ENCODE measurements around the gene SCG5.
A peak's percentile ranks its signal among the peaks of the same experiment; 100 is the strongest.

The SCG5 gene

GRCh38 chr15:32718227-32718820 is 76.8 kb downstream of the SCG5 start:
- Histone ChIP-seq H4K20me1 (peaks cover 0 to 37% (median 27%) of the 10 kb centered on the region in 11 experiments; a peak in 18 of 22 replicates), H3K9ac (peak overlapping the region in 4 of 11 experiments; percentile 14 to 47 (median 28); a peak in 3 of 22 replicates), H3K36me3 (no peaks in the 10 kb centered on the region), H3K4me2 (peak overlapping the region; percentile 86 to 99 (median 93)), H3K27ac (no peak overlapping the region), H3K4me3 (peak overlapping the region; percentile 47 to 68 (median 54)), H3K9me3 (replicated peaks in 1 of 11) (0 out of 22 replicates have a peak, but pooled peaks cover 0 to 3% (median 0%) of the 10 kb centered on the region in 11 experiments), H3K27me3 (peaks cover 83 to 98% (median 94%) of the 10 kb centered on the region in 11 experiments), H3K4me1 (peaks cover 27 to 36% (median 33%) of the 10 kb centered on the region in 10 experiments)
- no peak for TF ChIP-seq Cebpa-rat (IDR thresholded peaks at IDR 0.05)

DNA sequence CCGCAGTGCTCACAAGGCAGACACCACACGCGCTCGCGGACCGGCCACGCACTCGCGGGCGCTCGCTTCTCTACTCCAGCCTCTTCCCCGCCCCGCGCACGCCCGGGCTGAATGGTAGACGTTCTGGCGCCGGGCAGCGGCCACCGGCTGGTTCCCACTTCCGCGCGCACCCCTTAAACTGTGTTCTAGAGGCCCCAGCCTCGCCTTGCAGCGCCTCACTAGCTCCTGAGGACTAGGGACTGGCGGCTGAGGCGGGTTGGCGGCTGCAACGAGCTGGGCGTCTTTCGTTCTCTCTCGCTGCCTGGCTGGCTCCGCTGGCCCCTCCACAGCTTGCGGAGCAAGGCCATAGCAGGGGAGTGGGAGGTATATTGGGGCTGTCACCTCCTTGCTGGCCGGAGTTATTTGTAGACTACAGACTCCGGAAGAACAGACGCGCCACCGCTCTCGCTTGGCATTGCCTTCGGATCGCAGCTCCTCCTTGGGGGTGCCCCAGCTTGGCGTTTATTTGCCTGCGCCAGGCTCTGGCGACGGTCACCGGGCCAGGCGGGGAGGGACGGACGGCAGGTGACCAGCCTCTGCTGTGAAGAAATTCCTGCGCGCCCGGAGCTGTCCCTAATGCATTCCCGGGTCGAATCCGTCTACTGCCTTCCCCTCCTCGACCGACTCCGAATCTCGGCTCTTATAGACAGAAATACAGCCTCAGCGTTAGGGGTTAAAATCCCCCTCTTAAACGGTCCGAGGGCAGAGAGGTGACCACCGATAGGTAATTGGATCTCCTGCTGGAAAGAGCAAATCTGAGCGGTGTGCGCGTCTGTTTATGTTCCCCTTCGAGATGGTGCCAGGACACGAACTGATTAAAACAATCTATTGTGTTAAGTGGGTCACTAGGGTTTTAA is 77.6 kb downstream of the SCG5 start:
- H3K9ac ChIP-seq = peak overlapping the region in 1 of 11 experiments; percentile 22; a peak in 1 of 22 replicates
- TF ChIP-seq Cebpa-rat (IDR thresholded peaks at IDR 0.05) = no peak
- H3K4me1 ChIP-seq = peaks cover 27 to 36% (median 33%) of the 10 kb centered on the region in 10 experiments
- no peak overlapping the region for H3K27ac ChIP-seq
- H3K4me2 ChIP-seq = peak overlapping the region; percentile 86 to 99 (median 93)
- H4K20me1 ChIP-seq = peaks cover 0 to 37% (median 27%) of the 10 kb centered on the region in 11 experiments; a peak in 18 of 22 replicates
- H3K9me3 ChIP-seq (replicated peaks in 1 of 11) = 0 out of 22 replicates have a peak, but pooled peaks cover 0 to 3% (median 0%) of the 10 kb centered on the region in 11 experiments
- peak overlapping the region; percentile 47 to 68 (median 54) for H3K4me3 ChIP-seq
- no peaks in the 10 kb centered on the region for H3K36me3 ChIP-seq
- peaks cover 83 to 93% (median 87%) of the 10 kb centered on the region in 11 experiments for H3K27me3 ChIP-seq

DNA sequence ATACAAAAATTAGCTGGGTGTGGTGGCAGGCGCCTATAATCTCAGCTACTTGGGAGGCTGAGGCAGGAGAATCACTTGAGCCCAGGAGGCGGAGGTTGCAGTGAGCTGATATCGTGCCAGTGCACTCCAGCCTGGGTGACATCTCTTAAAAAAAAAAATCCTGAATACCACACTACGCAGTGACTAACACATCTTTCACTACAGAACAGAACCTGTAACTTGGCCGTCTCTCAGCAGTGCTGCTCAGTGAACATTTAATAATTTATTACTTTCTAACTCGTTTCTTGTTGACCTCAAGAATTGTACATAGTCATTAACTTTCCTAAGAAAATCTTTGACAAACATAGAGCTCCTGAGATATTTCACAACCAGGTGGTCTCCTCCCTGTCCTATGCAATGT is 80.1 kb downstream of the SCG5 start:
- no peaks in the 10 kb centered on the region for H3K36me3 ChIP-seq
- no peak overlapping the region for H3K27ac ChIP-seq
- peaks cover 22 to 28% (median 27%) of the 10 kb centered on the region in 10 experiments for H3K4me1 ChIP-seq
- no peak overlapping the region for H3K9ac ChIP-seq
- H3K9me3 ChIP-seq (replicated peaks in 1 of 11) = peaks cover 0 to 7% (median 0%) of the 10 kb centered on the region in 11 experiments; a peak in 3 of 22 replicates
- H3K27me3 ChIP-seq = peaks cover 60 to 71% (median 63%) of the 10 kb centered on the region in 11 experiments
- TF ChIP-seq Cebpa-rat (IDR thresholded peaks at IDR 0.05) = no peak
- H4K20me1 ChIP-seq = peaks cover 0 to 34% (median 26%) of the 10 kb centered on the region in 11 experiments; a peak in 18 of 22 replicates
- no peak overlapping the region for H3K4me2 ChIP-seq
- H3K4me3 ChIP-seq = no peak overlapping the region

GRCh38 chr15:32722136-32722535 is 80.6 kb downstream of the SCG5 start:
- H3K9ac ChIP-seq = no peak overlapping the region
- peaks cover 0 to 30% (median 21%) of the 10 kb centered on the region in 11 experiments; a peak in 18 of 22 replicates for H4K20me1 ChIP-seq
- peaks cover 0 to 7% (median 0%) of the 10 kb centered on the region in 11 experiments; a peak in 3 of 22 replicates for H3K9me3 ChIP-seq (replicated peaks in 1 of 11)
- H3K4me2 ChIP-seq = no peak overlapping the region
- TF ChIP-seq Cebpa-rat (IDR thresholded peaks at IDR 0.05) = no peak
- no peak overlapping the region for H3K27ac ChIP-seq
- peaks cover 54 to 66% (median 57%) of the 10 kb centered on the region in 11 experiments for H3K27me3 ChIP-seq
- no peaks in the 10 kb centered on the region for H3K36me3 ChIP-seq
- peaks cover 20 to 23% (median 21%) of the 10 kb centered on the region in 10 experiments for H3K4me1 ChIP-seq
- H3K4me3 ChIP-seq = no peak overlapping the region

GRCh38 chr15:32723171-32723948 is 81.8 kb downstream of the SCG5 start:
- Histone ChIP-seq H3K27me3 (peaks cover 42 to 54% (median 45%) of the 10 kb centered on the region in 11 experiments), H3K27ac (no peak overlapping the region), H3K9me3 (replicated peaks in 1 of 11) (peaks cover 4 to 13% (median 7%) of the 10 kb centered on the region in 11 experiments; a peak in 11 of 22 replicates), H3K4me1 (peaks cover 9 to 11% (median 10%) of the 10 kb centered on the region in 10 experiments; a peak in 19 of 20 replicates), H4K20me1 (peaks cover 0 to 20% (median 12%) of the 10 kb centered on the region in 11 experiments; a peak in 16 of 22 replicates), H3K4me3 (no peak overlapping the region), H3K4me2 (no peak overlapping the region), H3K36me3 (no peaks in the 10 kb centered on the region), H3K9ac (no peak overlapping the region)
- no peak for TF ChIP-seq Cebpa-rat (IDR thresholded peaks at IDR 0.05)

DNA sequence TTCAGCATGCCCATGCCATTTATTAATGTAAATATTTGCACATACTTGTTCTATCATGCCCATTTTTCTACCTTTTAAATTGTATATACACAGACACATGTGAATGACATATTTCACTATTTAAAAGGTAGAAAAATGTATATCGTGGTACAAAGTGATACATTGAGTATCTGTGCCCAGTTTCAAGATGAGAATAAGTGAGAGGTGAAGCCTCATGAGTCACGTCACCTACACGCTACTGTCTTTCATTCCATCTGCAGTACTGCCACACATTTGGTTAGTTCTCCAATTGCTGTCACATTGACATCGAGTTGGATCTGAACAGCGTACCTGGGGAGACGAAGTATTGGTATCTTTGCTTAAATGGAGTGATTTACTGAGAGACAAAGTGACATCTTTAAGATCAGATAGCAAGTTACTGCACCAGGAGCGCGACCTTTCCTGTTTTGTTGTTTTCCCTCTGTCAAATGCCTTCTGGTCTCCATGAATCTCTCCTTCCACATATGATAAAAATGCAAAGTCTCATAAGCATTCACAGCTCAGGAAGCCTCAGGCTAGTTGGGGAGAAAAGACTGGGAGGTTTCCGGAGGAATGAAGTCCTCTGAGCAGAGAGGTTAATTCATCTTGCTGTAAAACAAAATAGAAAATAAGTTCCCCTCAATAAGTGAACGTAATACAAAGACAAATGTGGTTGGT is 88.3 kb downstream of the SCG5 start:
- Histone ChIP-seq H4K20me1 (no peaks in the 10 kb centered on the region), H3K36me3 (no peaks in the 10 kb centered on the region), H3K27me3 (no peaks in the 10 kb centered on the region), H3K4me2 (no peak overlapping the region), H3K9me3 (replicated peaks in 1 of 11) (peaks cover 5 to 19% (median 10%) of the 10 kb centered on the region in 11 experiments; a peak in 11 of 22 replicates), H3K4me3 (no peak overlapping the region), H3K9ac (no peak overlapping the region), H3K27ac (no peak overlapping the region), H3K4me1 (no peaks in the 10 kb centered on the region)
- TF ChIP-seq Cebpa-rat (IDR thresholded peaks at IDR 0.05) = no peak

DNA sequence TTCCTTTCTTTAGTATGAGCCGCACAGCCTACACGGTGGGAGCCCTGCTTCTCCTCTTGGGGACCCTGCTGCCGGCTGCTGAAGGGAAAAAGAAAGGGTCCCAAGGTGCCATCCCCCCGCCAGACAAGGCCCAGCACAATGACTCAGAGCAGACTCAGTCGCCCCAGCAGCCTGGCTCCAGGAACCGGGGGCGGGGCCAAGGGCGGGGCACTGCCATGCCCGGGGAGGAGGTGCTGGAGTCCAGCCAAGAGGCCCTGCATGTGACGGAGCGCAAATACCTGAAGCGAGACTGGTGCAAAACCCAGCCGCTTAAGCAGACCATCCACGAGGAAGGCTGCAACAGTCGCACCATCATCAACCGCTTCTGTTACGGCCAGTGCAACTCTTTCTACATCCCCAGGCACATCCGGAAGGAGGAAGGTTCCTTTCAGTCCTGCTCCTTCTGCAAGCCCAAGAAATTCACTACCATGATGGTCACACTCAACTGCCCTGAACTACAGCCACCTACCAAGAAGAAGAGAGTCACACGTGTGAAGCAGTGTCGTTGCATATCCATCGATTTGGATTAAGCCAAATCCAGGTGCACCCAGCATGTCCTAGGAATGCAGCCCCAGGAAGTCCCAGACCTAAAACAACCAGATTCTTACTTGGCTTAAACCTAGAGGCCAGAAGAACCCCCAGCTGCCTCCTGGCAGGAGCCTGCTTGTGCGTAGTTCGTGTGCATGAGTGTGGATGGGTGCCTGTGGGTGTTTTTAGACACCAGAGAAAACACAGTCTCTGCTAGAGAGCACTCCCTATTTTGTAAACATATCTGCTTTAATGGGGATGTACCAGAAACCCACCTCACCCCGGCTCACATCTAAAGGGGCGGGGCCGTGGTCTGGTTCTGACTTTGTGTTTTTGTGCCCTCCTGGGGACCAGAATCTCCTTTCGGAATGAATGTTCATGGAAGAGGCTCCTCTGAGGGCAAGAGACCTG is 89.5 kb downstream of the SCG5 start:
- Histone ChIP-seq H3K4me1 (no peaks in the 10 kb centered on the region), H3K27me3 (no peaks in the 10 kb centered on the region), H3K27ac (no peak overlapping the region), H4K20me1 (no peaks in the 10 kb centered on the region), H3K4me2 (no peak overlapping the region), H3K9me3 (replicated peaks in 1 of 11) (peaks cover 4 to 17% (median 10%) of the 10 kb centered on the region in 11 experiments; a peak in 11 of 22 replicates), H3K36me3 (no peaks in the 10 kb centered on the region), H3K4me3 (no peak overlapping the region), H3K9ac (no peak overlapping the region)
- no peak for TF ChIP-seq Cebpa-rat (IDR thresholded peaks at IDR 0.05)

Measured in BLaER1 treated with 17β-estradiol and CSF1 and Interleukin-3, amounts not matched to agents 10 nM and 100 nM (cell line).